Mononuclear cell (primary cell): ENCODE data around the gene AFF3. TPM values are rescaled to one million over a fixed set of nuclear protein-coding genes. Genes with fewer than 3 reads are reported as not detected.

ENCODE experiments used
- H3K27me3 ChIP-seq: 2 replicates; pipeline ENCODE4 v1.6.0; 2011; ENCODE audit warnings: low read length, control low read depth; ENCODE audit not compliant: insufficient read depth
- H3K4me1 ChIP-seq: 2 replicates; pipeline ENCODE4 v1.5.1; 2011; ENCODE audit warnings: mild to moderate bottlenecking, low read length, control low read depth; ENCODE audit not compliant: insufficient read depth
- H3K4me3 ChIP-seq: 2 replicates; pipeline ENCODE4 v1.5.1; 2011; ENCODE audit warnings: mild to moderate bottlenecking, low read length, moderate library complexity
- H3K9me3 ChIP-seq: 2 replicates; pipeline ENCODE4 v1.5.1; 2011; ENCODE audit warnings: low read depth, mild to moderate bottlenecking, control low read depth, low read length
- total RNA-seq: library from RNA; depleted of rRNA; stranded (reverse); fragments of >200 nt; gene quantifications from one replicate; pipeline ENCODE4 v1.2.3, GENCODE V29; 2012

The AFF3 gene
- total RNA-seq, 1 donor, result 21.9 TPM

DNA sequence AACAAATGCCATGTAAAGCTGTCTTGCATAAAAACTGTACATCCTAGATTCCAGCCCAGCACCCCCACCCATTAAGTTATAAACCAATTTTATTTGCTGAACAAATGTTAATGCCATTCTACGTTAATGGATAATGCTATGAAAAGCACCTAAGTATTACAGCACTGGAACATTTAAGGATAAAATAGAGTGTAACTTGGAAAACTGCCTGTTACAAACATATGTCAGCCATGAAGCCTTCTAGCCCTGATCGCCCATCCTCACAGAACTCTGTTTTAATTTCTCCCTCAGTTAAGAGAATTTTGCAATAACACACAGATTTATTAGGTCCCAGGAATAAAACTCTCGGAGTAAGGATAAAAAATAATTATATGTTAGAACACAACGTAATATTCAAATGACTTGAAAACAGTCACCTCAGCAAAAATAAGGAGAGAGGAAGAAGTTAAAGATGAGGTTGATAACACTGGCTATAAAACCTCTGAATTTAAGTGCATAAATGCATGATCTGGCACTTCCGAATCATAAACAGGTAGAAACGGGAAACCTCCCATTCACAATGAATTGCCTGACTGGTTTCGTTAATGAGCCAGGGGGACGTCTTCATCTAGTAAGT lies 308.7 kb downstream of the AFF3 start:
- Histone ChIP-seq H3K4me1 (no peaks in the 10 kb centered on the region), H3K9me3 (no peaks in the 10 kb centered on the region), H3K4me3 (no peak overlapping the region), H3K27me3 (no peaks in the 10 kb centered on the region)

DNA sequence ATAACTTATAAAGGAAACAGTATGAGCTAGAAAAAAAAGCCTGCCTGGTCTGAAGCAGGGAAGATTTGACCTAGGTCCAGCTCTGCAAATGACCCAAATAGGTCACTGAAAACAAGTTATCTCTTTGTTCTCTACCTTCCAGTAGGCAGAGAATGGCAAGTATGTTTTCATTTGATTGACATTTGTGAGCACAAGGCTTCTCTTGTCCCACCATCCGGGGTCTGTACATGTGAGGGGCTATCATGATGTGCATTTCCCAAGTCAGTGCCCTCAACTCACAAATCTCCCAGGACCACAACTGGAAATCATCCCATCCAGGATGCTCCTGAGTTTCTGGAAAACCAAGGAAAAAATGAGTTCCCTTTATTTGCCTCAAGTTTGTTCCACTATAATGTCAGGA lies 309.5 kb downstream of the AFF3 start:
- H3K4me1 ChIP-seq, result peaks cover 4% of the 10 kb centered on the region
- H3K4me3 ChIP-seq, result no peak overlapping the region
- H3K27me3 ChIP-seq, result no peaks in the 10 kb centered on the region
- no peaks in the 10 kb centered on the region for H3K9me3 ChIP-seq

DNA sequence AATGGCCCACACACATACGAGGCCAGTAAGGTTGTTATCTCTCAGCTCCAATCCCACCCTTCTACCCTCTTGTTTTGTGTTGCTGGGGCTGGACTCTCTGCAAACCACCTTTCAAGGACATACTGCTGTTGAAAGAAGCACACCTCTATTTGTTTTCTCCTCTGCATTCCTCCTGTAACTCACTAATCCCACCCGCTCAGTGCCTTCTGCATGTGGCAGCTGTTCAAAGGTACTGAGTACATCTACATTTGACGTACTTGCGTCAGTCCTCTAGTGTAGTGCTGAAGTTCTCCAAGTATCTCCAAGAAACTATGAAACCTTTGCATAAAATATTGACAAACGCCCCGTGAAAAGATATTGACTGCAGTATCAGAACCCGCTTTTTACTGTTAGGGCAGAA lies 310.6 kb downstream of the AFF3 start:
- Histone ChIP-seq H3K27me3 (no peaks in the 10 kb centered on the region), H3K4me3 (no peak overlapping the region), H3K4me1 (peaks cover 16% of the 10 kb centered on the region), H3K9me3 (no peaks in the 10 kb centered on the region)

DNA sequence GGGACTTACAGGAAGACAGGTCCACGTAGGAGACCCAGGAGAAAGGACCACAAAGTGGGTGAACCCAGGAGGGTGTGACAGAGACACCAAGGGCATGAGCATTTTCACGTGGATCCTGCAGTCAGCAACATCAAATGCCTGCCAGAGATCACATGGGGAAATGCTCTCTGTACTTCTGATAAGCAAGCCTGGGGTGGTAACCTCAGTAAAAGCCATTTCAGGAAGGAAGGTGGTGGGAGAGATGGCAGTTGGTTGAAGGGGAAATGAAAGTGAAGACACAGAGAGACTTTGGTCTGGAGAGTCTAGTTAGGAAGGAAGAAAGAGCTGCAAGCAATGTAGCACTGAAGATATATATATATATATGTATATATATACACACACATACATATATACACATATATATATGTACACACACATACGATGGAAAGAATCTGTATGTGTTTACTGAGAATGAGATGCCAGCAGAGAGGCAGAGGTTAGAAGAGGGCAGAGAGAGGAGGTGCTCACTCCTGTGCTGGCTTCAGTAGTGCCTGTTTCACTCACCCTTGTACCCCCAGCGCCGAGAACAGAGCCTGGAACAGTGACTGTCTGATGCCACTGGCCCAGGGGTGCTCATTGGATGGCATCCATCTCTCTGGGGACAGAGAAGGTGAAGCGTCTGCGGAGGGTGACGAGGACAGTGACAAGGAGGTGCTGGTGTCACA lies 314.9 kb downstream of the AFF3 start:
- peaks cover 22% of the 10 kb centered on the region for H3K4me1 ChIP-seq
- H3K27me3 ChIP-seq, result no peaks in the 10 kb centered on the region
- H3K4me3 ChIP-seq, result no peak overlapping the region
- H3K9me3 ChIP-seq, result no peaks in the 10 kb centered on the region

DNA sequence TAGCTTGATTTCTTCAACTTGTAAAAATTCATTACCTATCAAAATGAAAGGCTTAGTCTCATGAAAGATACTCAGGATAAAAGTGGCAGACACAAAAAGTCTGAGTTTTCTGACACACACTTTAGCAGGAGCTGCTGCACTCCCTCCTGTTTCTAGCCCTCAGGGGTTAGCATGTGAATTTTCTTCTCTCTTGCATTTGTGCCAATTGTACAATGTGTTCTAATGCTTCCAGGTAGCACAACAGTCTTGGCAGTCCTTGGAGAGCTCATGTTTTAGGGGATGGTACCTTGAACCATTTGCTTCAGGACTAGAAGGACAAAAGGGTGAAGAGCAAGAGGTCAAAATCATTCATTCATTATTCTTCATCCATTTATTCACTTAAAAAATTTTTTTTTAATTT lies 316.8 kb downstream of the AFF3 start:
- no peaks in the 10 kb centered on the region for H3K27me3 ChIP-seq
- no peaks in the 10 kb centered on the region for H3K9me3 ChIP-seq
- H3K4me3 ChIP-seq, result no peak overlapping the region
- H3K4me1 ChIP-seq, result peaks cover 22% of the 10 kb centered on the region

DNA sequence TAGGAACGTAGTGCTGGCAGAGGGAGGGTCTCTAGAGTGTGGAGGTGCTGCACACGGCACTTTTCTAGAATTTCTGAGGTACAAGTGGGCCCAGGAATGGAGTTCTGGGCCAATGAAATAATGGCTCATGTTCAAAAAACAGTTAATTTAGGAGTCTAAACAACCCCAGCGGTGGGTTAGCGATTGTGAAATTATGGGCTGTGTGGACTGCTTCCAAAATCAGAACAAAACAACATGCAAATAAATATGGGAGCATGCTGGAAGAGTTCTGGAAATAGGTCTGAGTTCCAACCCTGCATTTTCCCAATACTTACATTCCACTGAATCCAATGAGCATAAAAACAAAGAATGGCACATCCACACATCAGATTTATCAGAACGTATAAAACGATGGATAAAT lies 317.6 kb downstream of the AFF3 start:
- no peaks in the 10 kb centered on the region for H3K9me3 ChIP-seq
- peaks cover 22% of the 10 kb centered on the region for H3K4me1 ChIP-seq
- no peaks in the 10 kb centered on the region for H3K27me3 ChIP-seq
- no peak overlapping the region for H3K4me3 ChIP-seq

DNA sequence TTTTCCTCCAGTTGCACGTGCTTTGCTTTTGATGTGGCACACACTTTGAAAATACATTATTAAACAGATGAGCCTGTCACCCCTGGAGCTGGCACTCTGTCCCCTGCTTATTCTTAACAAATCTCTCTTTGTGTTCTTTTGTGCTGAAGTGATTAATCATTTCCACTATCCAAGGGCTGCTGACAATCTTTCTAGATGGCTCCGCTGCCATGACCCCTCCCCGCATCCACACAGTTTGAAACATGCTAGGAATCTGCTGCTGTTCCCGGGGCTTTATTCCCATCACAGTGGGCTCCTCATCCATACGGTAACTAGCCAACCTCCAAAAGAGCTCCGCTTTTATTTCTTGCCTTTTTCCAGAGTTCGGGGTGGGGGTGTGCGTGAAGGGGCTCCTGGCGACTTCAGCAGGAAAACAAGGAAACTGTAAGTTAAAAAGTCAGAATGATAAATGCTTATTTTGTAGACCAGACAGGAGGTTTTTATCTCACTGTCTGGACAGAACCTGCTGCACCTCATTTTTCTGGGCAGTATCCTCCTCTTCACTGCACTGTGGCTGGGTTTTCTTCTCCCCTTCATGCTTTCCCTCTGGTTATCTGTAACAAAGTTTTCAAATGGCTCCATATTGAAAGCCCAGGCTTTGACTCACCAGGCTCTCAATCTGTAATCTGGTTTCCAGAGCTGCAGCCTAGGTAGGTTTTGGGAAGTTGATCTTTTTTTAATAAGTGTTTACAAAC lies 319.7 kb downstream of the AFF3 start:
- Histone ChIP-seq H3K4me3 (no peak overlapping the region), H3K9me3 (no peaks in the 10 kb centered on the region), H3K27me3 (no peaks in the 10 kb centered on the region), H3K4me1 (peaks cover 15% of the 10 kb centered on the region)

DNA sequence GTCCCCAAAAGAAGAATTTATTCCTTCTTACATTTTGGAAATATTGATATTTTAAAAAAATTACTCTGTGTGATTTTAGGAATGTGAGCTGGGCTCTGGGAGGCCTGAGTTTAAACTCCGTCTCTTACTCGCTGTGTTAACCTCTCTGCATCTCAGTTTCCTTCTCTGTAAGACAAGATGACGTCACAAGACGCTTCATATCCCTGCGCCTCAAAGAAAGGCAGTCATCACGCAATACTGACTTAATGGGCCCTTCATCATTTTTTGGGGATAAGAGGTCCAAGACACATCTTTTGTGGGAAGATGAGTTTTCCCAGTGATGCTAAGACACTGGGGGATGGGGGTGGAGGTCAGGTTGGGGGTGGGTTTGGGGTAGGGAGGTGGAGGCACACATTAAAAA lies 320.4 kb downstream of the AFF3 start:
- Histone ChIP-seq H3K9me3 (no peaks in the 10 kb centered on the region), H3K4me1 (peaks cover 8% of the 10 kb centered on the region), H3K27me3 (no peaks in the 10 kb centered on the region), H3K4me3 (no peak overlapping the region)

DNA sequence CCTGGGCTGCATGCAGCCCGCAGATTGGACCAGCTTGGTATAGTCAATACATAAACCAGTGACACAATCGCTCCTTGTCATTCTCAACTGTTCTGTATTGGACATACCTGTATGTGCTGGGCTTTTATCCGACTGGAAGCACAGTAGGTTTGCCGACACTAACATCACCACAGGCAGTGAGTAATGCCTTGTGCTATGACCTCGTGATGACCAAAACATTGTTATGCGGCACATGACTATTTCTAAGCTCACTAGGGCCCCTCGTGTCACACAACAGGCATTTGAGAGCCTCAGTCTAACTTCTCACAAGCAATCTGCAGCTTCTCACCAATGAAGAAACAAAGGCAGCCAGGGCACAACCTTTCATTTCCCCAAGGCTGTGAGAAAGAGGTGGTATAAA lies 320.8 kb downstream of the AFF3 start:
- Histone ChIP-seq H3K4me3 (no peak overlapping the region), H3K9me3 (no peaks in the 10 kb centered on the region), H3K4me1 (peaks cover 4% of the 10 kb centered on the region), H3K27me3 (no peaks in the 10 kb centered on the region)

DNA sequence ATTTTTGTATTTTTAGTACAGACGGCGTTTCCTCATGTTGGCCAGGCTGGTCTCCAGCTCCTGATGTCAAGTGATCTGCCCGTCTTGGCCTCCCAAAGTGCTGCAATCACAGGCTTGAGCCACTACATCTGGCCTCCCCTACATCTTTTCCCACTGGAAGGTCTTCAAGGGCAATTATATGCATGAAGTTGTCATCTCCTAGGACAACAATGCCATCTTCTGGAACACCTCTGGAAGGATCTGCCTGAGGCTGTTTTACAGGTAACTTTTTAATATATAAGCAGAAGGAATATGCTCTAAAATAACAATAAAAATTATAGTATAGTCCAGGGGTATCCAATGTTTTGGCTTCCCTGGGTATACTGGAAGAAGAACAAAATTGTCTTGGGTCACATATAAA lies 321.4 kb downstream of the AFF3 start:
- H3K27me3 ChIP-seq, result no peaks in the 10 kb centered on the region
- H3K4me1 ChIP-seq, result no peaks in the 10 kb centered on the region
- H3K9me3 ChIP-seq, result no peaks in the 10 kb centered on the region
- no peak overlapping the region for H3K4me3 ChIP-seq

DNA sequence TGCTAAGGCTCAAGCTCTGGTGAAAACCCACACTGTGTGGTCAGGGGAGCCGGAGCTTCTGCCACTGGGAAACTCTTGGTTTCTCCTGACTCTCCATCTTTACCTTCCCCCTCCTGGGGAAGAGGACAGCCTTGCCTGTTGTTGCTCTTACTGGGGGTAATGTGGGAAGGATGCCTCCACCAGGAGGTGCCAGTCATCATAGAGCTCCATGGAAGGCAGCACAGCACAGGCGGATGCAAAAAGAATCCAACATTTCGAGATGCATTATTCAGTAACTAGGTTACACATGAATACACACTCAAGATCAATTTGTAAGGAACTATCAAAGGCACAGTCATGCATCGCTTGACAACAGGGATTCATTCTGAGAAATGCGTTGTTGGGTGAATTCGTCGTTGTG lies 322.6 kb downstream of the AFF3 start:
- no peaks in the 10 kb centered on the region for H3K27me3 ChIP-seq
- H3K4me3 ChIP-seq, result no peak overlapping the region

DNA sequence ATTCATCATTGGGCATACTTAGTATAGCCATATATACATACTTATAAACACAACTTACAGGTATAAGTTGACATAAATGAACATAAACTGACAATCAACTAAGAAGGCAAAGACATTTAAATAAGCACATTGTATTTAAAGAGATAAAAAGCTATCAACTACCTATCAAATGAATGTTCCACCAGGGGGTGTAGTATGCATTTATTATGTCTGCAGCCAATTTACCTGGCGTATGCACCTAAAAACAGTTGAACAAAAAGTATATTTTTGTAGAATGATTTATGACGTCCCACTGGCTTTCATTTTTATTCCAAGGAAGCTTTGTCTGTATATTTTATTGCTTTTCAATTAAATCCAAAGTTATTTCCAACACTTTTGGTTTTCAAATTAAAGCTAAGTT lies 323.5 kb downstream of the AFF3 start:
- Histone ChIP-seq H3K9me3 (no peaks in the 10 kb centered on the region), H3K4me3 (no peak overlapping the region), H3K27me3 (no peaks in the 10 kb centered on the region), H3K4me1 (no peaks in the 10 kb centered on the region)

More for the DNA sequence above, 322.6 kb downstream of the AFF3 start:
- H3K9me3 ChIP-seq, result no peaks in the 10 kb centered on the region
- no peaks in the 10 kb centered on the region for H3K4me1 ChIP-seq

DNA sequence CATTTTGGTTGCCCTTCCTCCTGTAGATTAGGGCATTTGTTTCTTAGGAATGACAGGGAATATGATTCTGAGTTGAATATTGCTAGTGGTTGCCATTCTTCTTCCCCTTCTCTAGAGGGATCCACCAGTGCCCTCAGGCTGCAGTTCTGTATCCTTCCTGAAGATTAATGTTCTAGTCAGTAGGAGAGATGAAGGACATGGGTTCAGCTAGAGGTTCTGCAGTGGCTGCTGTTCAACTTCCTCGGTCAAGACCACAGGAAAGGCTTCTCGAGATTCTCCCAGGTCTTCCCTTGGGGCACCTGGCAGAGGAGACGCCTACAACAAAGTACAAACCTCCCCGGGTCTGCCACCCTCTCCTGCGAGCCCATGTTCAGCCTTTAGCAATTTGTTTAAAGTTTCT lies 325.5 kb downstream of the AFF3 start:
- H3K4me3 ChIP-seq, result no peak overlapping the region
- H3K9me3 ChIP-seq, result no peaks in the 10 kb centered on the region
- peaks cover 3% of the 10 kb centered on the region for H3K4me1 ChIP-seq
- no peaks in the 10 kb centered on the region for H3K27me3 ChIP-seq

DNA sequence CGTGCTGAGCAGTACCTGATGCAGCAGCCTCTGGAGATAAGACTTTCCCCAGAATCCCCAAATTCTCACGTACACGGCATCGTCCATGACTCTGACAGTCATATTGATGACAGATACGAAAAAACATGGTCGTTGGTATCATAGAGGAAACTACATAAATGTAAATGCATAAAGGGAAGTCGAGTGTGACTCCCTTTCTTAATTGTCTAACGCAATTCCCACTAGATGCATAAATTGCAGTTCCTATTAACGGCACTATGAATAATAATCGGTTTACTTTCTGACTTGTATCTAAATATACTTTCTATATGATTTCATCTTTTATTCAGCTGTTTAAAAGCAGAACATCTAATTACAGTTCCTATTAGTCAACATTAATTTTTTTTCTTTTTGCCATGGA lies 330.0 kb downstream of the AFF3 start:
- H3K4me1 ChIP-seq, result peaks cover 3% of the 10 kb centered on the region
- H3K9me3 ChIP-seq, result no peaks in the 10 kb centered on the region
- H3K4me3 ChIP-seq, result no peak overlapping the region
- H3K27me3 ChIP-seq, result no peaks in the 10 kb centered on the region

DNA sequence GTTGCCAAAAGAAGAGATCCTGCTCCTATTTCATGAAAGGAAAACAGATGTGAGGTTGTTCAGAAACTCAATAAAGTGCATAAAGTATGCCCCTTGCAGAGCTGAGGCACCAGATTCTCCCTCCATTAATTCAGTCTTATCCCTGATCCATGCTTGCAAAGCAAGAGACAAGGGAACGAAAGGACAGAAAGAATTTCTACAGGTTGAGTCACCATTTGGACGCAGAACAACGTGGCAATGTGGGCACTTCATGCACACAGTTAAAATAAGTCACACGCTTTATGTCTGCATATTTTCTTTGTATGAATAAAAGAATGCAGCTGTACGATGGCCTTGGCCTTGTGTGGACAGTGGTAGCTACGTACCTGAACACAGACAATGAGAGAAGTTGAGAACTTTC lies 330.8 kb downstream of the AFF3 start:
- no peaks in the 10 kb centered on the region for H3K27me3 ChIP-seq
- H3K4me1 ChIP-seq, result peaks cover 3% of the 10 kb centered on the region
- no peaks in the 10 kb centered on the region for H3K9me3 ChIP-seq
- H3K4me3 ChIP-seq, result no peak overlapping the region
